WI38 (cell line): ENCODE results near the gene ZNF544.
"Not testable (repeated sequence)": the region's sequence is repeated elsewhere in the genome, so short reads cannot be mapped to it uniquely, and the experiment has no call there.

Source experiments
- H3K4me3 ChIP-seq: 2 replicates; pipeline ENCODE4 v1.5.1; 2011; ENCODE audit warnings: low read depth, mild to moderate bottlenecking, control low read depth, low read length
- TF ChIP-seq, protein P1 (sequence below): IDR thresholded peaks from 2 replicates; pipeline ENCODE4 v1.5.1; 2012; ENCODE audit warnings: low read depth, mild to moderate bottlenecking, control low read depth, low read length

The ZNF544 gene

DNA sequence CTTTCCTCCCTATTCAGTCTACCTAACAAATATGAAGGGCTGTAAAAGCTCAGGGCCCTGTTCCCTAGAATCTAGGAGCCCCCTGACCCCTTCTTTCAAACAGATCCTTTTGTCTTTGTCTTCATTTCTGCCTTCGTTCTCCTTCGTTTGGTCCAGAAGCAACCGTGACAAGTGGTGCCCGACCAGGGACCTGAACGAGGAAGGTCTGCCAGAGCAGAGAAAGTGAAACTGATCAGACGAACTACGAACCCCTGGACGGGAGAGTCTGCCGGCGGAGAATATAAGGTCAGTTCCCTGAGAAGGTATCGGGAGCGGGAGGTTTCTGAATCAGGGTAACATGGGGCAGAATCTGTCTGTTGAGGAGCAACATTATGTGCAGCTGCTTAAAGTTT, 77.2 kb downstream of the ZNF544 start:
- TF ChIP-seq, protein P1, sequence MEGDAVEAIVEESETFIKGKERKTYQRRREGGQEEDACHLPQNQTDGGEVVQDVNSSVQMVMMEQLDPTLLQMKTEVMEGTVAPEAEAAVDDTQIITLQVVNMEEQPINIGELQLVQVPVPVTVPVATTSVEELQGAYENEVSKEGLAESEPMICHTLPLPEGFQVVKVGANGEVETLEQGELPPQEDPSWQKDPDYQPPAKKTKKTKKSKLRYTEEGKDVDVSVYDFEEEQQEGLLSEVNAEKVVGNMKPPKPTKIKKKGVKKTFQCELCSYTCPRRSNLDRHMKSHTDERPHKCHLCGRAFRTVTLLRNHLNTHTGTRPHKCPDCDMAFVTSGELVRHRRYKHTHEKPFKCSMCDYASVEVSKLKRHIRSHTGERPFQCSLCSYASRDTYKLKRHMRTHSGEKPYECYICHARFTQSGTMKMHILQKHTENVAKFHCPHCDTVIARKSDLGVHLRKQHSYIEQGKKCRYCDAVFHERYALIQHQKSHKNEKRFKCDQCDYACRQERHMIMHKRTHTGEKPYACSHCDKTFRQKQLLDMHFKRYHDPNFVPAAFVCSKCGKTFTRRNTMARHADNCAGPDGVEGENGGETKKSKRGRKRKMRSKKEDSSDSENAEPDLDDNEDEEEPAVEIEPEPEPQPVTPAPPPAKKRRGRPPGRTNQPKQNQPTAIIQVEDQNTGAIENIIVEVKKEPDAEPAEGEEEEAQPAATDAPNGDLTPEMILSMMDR: no peak
- H3K4me3 ChIP-seq: peak overlapping the region; percentile 86

DNA sequence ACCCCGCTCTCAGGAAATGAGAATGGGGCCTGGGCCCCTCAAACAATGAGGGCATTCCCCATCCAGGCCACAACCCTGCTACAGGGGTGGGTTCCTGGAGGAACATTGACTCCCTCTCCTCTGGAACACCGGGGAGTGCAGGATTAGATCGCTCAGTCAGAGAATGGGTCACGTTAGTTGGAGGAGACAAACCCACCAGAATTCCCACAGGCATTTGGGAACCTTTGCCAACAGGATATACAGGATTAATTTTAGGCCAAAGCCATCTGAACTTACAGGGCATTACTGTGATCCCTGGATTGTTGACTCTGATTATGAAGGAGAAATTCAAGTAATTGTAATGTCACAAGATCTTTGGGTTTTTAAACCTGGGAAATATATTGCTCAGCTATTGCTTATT, 79.0 kb downstream of the ZNF544 start:
- TF ChIP-seq, protein P1: no peak
- H3K4me3 ChIP-seq: no peak overlapping the region

DNA sequence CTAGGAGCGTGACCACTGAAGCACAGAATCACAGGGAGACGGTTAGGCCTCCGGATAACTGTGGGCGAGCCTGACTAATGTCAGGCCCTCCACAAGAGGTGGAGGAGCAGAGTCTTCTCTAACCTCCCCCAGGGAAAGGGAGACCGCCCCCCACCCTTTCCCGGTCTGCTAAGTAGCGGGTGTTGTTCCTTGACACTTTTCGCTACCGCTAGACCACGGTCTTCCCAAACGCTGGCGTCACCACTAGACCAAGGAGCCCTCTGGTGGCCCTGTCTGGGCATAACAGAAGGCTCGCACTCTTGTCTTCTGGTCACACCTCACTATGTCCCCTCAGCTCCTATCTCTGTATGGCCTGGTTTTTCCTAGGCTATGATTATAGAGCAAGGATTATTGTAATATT, 82.0 kb downstream of the ZNF544 start:
- TF ChIP-seq, protein P1: 0 out of 2 replicates have a peak, but pooled peaks have one; percentile 14

DNA sequence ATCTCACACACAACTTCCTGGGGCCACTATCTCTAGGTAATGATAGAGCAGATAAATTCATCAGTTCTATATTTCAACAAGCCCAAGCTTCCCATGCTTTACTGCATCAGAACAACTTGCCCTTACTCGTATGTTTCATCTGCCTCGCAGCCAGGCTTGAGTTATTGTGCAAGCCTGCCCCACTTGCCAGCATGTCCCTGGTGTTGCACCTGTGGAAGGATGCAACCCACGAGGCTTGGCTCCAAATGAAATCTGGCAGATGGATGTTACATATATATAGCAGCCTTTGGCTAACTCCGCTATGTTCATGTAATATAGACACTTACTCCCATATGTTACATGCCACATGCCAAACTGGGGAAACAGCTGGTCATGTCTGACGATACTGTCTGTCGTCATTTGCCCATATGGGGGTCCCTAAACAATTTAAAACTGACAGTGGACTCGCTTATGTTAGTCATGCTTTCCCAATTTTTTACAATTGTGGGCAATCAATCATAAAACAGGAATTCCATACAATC, 82.7 kb downstream of the ZNF544 start:
- TF ChIP-seq, protein P1: no peak
- no peak overlapping the region for H3K4me3 ChIP-seq

More for the DNA sequence above, 82.0 kb downstream of the ZNF544 start:
- not testable (repeated sequence) for H3K4me3 ChIP-seq
